ENCODE data around the gene TMEM134. TPM values are rescaled to one million over a fixed set of nuclear protein-coding genes. Genes with fewer than 3 reads are reported as not detected.
A peak's percentile ranks its signal among the peaks of the same experiment; 100 is the strongest.
"Not testable (repeated sequence)": the region's sequence is repeated elsewhere in the genome, so short reads cannot be mapped to it uniquely, and the experiment has no call there.

TMEM134 gene
- polyA plus RNA-seq, 2 of the 4 experiments (the other 2 are of a cell fraction), result 18.8 to 20.6 TPM

- TF ChIP-seq CTCF (IDR thresholded peaks at IDR 0.05) (no peak), CEBPB (IDR thresholded peaks at IDR 0.05) (no peak), JUN (IDR thresholded peaks at IDR 0.05) (no peak), RFX5 (IDR thresholded peaks at IDR 0.05) (no peak)
Measured at GRCh38 chr11:67514116-67514515, 45.1 kb upstream of the TMEM134 start (continued).

- H3K4me3 ChIP-seq; FAIRE-seq; ATAC-seq; H3K9me3 ChIP-seq; POLR2A ChIA-PET; H3K4me2 ChIP-seq; H3K27ac ChIP-seq; DNase-seq (ENCODE audit: low read depth in 1 of 2, low spot score in 1 of 2); CTCF ChIA-PET: not testable (repeated sequence)
- peaks cover 13% of the 10 kb centered on the region for H3K4me1 ChIP-seq
- WGBS (ENCODE audit: missing lambda C conversion rate), result 86% methylated on average over 4 of the region's 4 CpGs
Measured at GRCh38 chr11:67511558-67511957, 42.5 kb upstream of the TMEM134 start.

GRCh38 chr11:67510023-67510345 is 40.9 kb upstream of the TMEM134 start:
- Histone ChIP-seq H3K27ac (no peak overlapping the region), H3K4me3 (no peak overlapping the region), H3K4me2 (no peak overlapping the region), H3K9me3 (no peaks in the 10 kb centered on the region), H3K4me1 (peaks cover 24% of the 10 kb centered on the region)
- POLR2A ChIA-PET, result no interaction called here
- WGBS (ENCODE audit: missing lambda C conversion rate), result 75% methylated on average over 3 of the region's 3 CpGs
- CTCF ChIA-PET, result no interaction called here
- FAIRE-seq, result no peak
- no peak for ATAC-seq
- no peak for TF ChIP-seq KDM5A (IDR thresholded peaks at IDR 0.05)
- no peak for TF ChIP-seq BCL3 (IDR thresholded peaks at IDR 0.05)
- no peak for TF ChIP-seq NPAS2 (CRISPR knock-in tag; IDR thresholded peaks at IDR 0.05; ENCODE audit: borderline replicate concordance)
- no peak for DNase-seq (ENCODE audit: low read depth in 1 of 2, low spot score in 1 of 2)

GRCh38 chr11:67508486-67509121 is 39.6 kb upstream of the TMEM134 start:
- ChIA-PET CTCF (interaction anchor here (1.1 kb wide), 1 partner anchor 163 kb away, joined by 6 read pairs; no protein-coding TSS in a partner anchor), POLR2A (interaction anchor here (0.6 kb wide), 2 partner anchors 122 to 167 kb away, joined by 3 read pairs; no protein-coding TSS in a partner anchor)
- 2% methylated on average over 42 of the region's 57 CpGs for WGBS (ENCODE audit: missing lambda C conversion rate)
- Histone ChIP-seq H3K4me1 (peaks cover 27% of the 10 kb centered on the region), H3K4me3 (peak overlapping the region; percentile 68), H3K9me3 (no peaks in the 10 kb centered on the region), H3K27ac (peak overlapping the region; percentile 78 to 90), H3K4me2 (peak overlapping the region; percentile 78)
- FAIRE-seq, result no peak
- ATAC-seq, result peak; percentile 22 to 33
- peak; percentile 98 for DNase-seq (ENCODE audit: low read depth in 1 of 2, low spot score in 1 of 2)
- no peak for TF ChIP-seq ZC3H11A (IDR thresholded peaks at IDR 0.05)
- peak; percentile 38; the same call in 1 of the 2 replicates for TF ChIP-seq E2F6 (IDR thresholded peaks at IDR 0.05; ENCODE audit: borderline replicate concordance, low read depth)
- peak; percentile 40 for TF ChIP-seq MAX (IDR thresholded peaks at IDR 0.05)
- TF ChIP-seq NFE2L2 (conservative IDR thresholded peaks at IDR 0.05; ENCODE audit: low read length), result no peak
- no peak for TF ChIP-seq SREBF2 (IDR thresholded peaks at IDR 0.05)
- 0 out of 2 replicates have a peak, but pooled peaks have one; percentile 26 for TF ChIP-seq KDM5A (IDR thresholded peaks at IDR 0.05)
- TF ChIP-seq HMGXB4 (CRISPR knock-in tag; IDR thresholded peaks at IDR 0.05; ENCODE audit: borderline replicate concordance), result no peak
- TF ChIP-seq ESRRA (IDR thresholded peaks at IDR 0.05; ENCODE audit: borderline replicate concordance, low read length), result 0 out of 2 replicates have a peak, but pooled peaks have one; percentile 10
- TF ChIP-seq POLR2A (IDR thresholded peaks at IDR 0.05; ENCODE audit: low read length), result peak; percentile 48
- peak; percentile 18; the same call in 1 of the 3 replicates for TF ChIP-seq BCL3 (IDR thresholded peaks at IDR 0.05)
- TF ChIP-seq JUN (IDR thresholded peaks at IDR 0.05), result peak in 1 of 2 experiments; percentile 34; a peak in 1 of 5 replicates
- TF ChIP-seq RFX5 (IDR thresholded peaks at IDR 0.05), result peak; percentile 3; the same call in 1 of the 2 replicates
- TF ChIP-seq TP53 (CRISPR knock-in tag; IDR thresholded peaks at IDR 0.05), result no peak
- no peak for TF ChIP-seq RAD21 (conservative IDR thresholded peaks at IDR 0.05 in 1 of 2, IDR thresholded peaks at IDR 0.05 in 1 of 2)
- no peak for TF ChIP-seq CBX8 (IDR thresholded peaks at IDR 0.05)
- no peak for TF ChIP-seq HOXA7 (CRISPR knock-in tag; IDR thresholded peaks at IDR 0.05)
- TF ChIP-seq EHF (CRISPR knock-in tag; IDR thresholded peaks at IDR 0.05), result no peak
- no peak for TF ChIP-seq ATOH8 (CRISPR knock-in tag; IDR thresholded peaks at IDR 0.05; ENCODE audit: low read depth)
- TF ChIP-seq KDM1A (IDR thresholded peaks at IDR 0.05; ENCODE audit: low read depth), result no peak
- peak; percentile 94 for TF ChIP-seq MAZ (IDR thresholded peaks at IDR 0.05; ENCODE audit: borderline replicate concordance, low read depth, low read length)

All from A549 (cell line).